Measurements from ENCODE around the gene PRPF8.

DNA sequence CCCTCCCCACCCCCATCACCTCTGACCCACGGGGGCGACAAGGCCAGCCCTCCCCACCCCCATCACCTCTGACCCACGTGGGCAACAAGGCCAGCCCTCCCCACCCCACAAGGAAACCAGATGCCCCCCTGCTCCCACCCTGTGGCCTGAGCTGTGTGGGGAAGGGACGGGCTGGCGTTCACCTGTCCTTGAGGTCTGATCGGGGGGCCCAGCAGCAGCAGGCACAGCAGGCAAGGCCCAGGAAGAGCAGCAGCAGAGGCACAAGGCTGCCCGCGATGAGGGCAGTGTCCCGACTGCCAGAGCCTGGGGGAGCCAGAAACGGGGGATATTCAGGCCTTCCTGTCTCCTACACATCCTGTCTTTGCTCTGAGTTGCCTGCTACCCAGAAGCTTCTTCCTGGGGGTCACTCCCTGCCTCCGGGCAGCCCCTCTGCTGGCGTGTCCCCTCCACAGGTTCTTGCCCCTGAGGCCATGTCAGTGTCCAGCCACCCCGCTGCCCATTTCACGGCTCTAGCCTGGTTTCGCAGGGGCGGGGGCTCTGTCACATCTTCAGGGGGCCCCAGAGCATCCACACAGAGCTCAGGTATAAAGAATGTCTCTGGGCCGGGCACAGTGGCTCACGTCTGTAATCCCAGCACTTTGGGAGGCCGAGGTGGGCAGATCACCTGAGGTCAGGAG lies 45.9 kb downstream of the PRPF8 start:
- TF ChIP-seq, protein P1, sequence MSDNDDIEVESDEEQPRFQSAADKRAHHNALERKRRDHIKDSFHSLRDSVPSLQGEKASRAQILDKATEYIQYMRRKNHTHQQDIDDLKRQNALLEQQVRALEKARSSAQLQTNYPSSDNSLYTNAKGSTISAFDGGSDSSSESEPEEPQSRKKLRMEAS (IDR thresholded peaks at IDR 0.05) = no peak
- TF ChIP-seq, protein P2, sequence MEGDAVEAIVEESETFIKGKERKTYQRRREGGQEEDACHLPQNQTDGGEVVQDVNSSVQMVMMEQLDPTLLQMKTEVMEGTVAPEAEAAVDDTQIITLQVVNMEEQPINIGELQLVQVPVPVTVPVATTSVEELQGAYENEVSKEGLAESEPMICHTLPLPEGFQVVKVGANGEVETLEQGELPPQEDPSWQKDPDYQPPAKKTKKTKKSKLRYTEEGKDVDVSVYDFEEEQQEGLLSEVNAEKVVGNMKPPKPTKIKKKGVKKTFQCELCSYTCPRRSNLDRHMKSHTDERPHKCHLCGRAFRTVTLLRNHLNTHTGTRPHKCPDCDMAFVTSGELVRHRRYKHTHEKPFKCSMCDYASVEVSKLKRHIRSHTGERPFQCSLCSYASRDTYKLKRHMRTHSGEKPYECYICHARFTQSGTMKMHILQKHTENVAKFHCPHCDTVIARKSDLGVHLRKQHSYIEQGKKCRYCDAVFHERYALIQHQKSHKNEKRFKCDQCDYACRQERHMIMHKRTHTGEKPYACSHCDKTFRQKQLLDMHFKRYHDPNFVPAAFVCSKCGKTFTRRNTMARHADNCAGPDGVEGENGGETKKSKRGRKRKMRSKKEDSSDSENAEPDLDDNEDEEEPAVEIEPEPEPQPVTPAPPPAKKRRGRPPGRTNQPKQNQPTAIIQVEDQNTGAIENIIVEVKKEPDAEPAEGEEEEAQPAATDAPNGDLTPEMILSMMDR (IDR thresholded peaks at IDR 0.05; ENCODE audit: low read depth, low read length, missing input control) = no peak
- TF ChIP-seq, protein P3, sequence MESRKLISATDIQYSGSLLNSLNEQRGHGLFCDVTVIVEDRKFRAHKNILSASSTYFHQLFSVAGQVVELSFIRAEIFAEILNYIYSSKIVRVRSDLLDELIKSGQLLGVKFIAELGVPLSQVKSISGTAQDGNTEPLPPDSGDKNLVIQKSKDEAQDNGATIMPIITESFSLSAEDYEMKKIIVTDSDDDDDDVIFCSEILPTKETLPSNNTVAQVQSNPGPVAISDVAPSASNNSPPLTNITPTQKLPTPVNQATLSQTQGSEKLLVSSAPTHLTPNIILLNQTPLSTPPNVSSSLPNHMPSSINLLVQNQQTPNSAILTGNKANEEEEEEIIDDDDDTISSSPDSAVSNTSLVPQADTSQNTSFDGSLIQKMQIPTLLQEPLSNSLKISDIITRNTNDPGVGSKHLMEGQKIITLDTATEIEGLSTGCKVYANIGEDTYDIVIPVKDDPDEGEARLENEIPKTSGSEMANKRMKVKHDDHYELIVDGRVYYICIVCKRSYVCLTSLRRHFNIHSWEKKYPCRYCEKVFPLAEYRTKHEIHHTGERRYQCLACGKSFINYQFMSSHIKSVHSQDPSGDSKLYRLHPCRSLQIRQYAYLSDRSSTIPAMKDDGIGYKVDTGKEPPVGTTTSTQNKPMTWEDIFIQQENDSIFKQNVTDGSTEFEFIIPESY (IDR thresholded peaks at IDR 0.05) = no peak
- no peak for TF ChIP-seq TAF1 (conservative IDR thresholded peaks at IDR 0.05)
- TF ChIP-seq SP1 (IDR thresholded peaks at IDR 0.05) = no peak
- no peak for TF ChIP-seq EGR1 (IDR thresholded peaks at IDR 0.05; ENCODE audit: low read depth in 2 of 2)
- TF ChIP-seq JUND (IDR thresholded peaks at IDR 0.05) = no peak
- TF ChIP-seq, protein P4, sequence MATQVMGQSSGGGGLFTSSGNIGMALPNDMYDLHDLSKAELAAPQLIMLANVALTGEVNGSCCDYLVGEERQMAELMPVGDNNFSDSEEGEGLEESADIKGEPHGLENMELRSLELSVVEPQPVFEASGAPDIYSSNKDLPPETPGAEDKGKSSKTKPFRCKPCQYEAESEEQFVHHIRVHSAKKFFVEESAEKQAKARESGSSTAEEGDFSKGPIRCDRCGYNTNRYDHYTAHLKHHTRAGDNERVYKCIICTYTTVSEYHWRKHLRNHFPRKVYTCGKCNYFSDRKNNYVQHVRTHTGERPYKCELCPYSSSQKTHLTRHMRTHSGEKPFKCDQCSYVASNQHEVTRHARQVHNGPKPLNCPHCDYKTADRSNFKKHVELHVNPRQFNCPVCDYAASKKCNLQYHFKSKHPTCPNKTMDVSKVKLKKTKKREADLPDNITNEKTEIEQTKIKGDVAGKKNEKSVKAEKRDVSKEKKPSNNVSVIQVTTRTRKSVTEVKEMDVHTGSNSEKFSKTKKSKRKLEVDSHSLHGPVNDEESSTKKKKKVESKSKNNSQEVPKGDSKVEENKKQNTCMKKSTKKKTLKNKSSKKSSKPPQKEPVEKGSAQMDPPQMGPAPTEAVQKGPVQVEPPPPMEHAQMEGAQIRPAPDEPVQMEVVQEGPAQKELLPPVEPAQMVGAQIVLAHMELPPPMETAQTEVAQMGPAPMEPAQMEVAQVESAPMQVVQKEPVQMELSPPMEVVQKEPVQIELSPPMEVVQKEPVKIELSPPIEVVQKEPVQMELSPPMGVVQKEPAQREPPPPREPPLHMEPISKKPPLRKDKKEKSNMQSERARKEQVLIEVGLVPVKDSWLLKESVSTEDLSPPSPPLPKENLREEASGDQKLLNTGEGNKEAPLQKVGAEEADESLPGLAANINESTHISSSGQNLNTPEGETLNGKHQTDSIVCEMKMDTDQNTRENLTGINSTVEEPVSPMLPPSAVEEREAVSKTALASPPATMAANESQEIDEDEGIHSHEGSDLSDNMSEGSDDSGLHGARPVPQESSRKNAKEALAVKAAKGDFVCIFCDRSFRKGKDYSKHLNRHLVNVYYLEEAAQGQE (IDR thresholded peaks at IDR 0.05) = no peak
- TF ChIP-seq, protein P5, sequence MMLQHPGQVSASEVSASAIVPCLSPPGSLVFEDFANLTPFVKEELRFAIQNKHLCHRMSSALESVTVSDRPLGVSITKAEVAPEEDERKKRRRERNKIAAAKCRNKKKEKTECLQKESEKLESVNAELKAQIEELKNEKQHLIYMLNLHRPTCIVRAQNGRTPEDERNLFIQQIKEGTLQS (IDR thresholded peaks at IDR 0.05) = no peak
- no peak for TF ChIP-seq YY1 (IDR thresholded peaks at IDR 0.05)
- no peak for TF ChIP-seq GABPA (IDR thresholded peaks at IDR 0.05 in 1 of 2, conservative IDR thresholded peaks at IDR 0.05 in 1 of 2)
- TF ChIP-seq RXRA (IDR thresholded peaks at IDR 0.05) = no peak
- no peak for TF ChIP-seq RAD21 (IDR thresholded peaks at IDR 0.05)
- no peak for TF ChIP-seq HNF4G (IDR thresholded peaks at IDR 0.05)

Data from liver (tissue), 3 donors.